Esophagus squamous epithelium (tissue), 4 donors: ENCODE results near the gene CHFR.

Experiments
- CTCF ChIP-seq, 6 experiments: fragments of 450-650 bp in 4 of 6; fragments of 200-600 bp in 2 of 6; sonication (generic) in 2 of 6; IDR thresholded peaks; one replicate each; pipeline ENCODE4 v1.5.1; 2016 to 2019; ENCODE audit warnings: antibody characterized with exemption in 6 of 6, mild to moderate bottlenecking in 4 of 6, moderate library complexity in 4 of 6
- POLR2A ChIP-seq, 4 donors: fragments of 450-650 bp; IDR thresholded peaks; one replicate each; pipeline ENCODE4 v1.6.1; 2017; ENCODE audit warnings: antibody characterized with exemption in 4 of 4, mild to moderate bottlenecking in 4 of 4, moderate library complexity in 3 of 4

GRCh38 chr12:132841151-132841550, 46.3 kb downstream of the CHFR start:
- no peak for TF ChIP-seq CTCF (IDR thresholded peaks at IDR 0.05)
- TF ChIP-seq POLR2A (IDR thresholded peaks at IDR 0.05), result no peak
